HG02759 (cell line): Measurements from ENCODE around the gene CYP2S1.
"Not testable (repeated sequence)": the region's sequence is repeated elsewhere in the genome, so short reads cannot be mapped to it uniquely, and the experiment has no call there.

ENCODE experiments used
- ATAC-seq: cut with Tn5 transposase; IDR thresholded peaks from one replicate; pipeline ENCODE4 v1.9.1; 2021; ENCODE audit warnings: mild to moderate bottlenecking, moderate library complexity; ENCODE audit not compliant: unreplicated experiment

Gene CYP2S1

DNA sequence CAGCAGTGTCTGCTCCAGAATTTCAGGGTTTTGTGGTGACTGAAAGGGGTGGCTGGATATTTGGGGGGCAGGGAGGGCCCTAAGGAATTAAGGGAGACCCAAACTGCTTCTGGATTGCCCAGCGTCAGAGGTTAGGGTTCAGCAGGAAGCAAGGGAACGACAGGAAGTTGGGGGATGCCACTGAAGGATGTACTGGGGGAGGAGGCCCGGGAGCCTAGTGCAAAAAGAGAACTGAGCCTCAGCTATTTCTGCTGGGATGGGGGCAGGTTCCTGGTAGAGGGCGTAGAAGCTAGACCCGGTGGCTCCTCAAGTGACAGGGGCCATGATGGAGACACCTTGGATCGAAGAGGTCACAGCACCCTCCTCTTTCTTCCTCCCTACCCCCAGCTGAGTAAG, 1.1 kb downstream of the CYP2S1 start:
- ATAC-seq: no peak

DNA sequence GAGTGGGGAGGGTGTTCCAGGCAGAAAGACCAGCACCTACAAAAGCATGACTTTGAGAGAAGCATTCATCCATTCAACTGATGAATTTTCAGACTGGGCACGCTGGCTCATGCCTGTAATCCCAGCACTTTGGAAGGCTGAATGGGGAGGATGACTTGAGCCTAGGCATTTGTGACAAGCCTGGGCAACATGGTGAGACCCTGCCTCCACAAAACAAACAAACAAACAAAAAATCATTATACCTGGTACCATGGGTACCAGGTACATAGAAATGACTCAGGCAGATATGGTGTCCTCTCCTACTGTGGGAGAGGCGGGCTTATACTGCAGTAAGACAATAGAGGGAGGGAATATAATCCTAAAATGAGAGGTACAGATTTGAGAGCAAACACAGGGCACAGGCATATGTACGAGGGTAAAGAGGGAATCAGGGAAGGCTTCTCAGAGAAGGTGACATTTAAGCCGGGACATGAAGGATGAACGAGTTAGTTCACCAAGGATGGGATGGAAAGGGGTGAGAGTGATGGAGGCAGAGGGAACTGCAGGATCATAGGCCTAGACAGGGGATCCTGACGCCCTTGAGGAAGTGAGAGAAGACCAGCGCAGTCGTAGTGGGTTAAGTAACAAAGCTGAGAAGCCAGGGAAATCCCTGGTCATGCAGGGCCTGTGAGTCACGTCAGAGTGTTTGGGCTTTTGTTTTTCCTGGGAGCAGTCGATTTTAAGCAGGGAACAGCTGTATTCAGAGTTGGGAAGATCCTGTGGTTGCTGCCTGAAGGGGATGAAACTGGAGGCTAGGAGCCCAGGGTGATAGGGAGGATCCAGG, 2.9 kb downstream of the CYP2S1 start:
- ATAC-seq: no peak

DNA sequence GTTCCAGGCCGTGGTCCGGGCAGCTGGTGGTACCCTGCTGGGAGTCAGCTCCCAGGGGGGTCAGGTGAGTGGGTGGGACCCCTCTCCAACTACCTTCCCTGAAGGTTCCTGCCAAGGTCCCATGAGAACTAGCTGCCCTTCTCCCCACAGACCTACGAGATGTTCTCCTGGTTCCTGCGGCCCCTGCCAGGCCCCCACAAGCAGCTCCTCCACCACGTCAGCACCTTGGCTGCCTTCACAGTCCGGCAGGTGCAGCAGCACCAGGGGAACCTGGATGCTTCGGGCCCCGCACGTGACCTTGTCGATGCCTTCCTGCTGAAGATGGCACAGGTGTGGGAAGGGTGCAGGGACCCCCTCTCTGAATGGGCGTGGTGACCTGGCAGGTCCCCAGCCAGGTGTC, 5.5 kb downstream of the CYP2S1 start:
- ATAC-seq: no peak

DNA sequence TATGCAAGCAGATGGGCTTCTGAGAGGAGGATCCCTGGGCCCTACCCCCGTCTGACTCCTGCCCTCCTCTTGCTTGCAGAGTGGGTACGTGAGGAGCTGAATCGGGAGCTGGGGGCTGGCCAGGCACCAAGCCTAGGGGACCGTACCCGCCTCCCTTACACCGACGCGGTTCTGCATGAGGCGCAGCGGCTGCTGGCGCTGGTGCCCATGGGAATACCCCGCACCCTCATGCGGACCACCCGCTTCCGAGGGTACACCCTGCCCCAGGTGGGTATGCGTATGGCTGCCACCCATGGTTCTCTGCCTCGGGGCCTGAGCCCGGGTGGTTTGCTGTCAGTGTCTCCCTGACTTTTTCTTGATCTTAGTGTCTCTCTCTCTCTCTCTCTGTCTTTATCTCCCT, 10.4 kb downstream of the CYP2S1 start:
- ATAC-seq: no peak

DNA sequence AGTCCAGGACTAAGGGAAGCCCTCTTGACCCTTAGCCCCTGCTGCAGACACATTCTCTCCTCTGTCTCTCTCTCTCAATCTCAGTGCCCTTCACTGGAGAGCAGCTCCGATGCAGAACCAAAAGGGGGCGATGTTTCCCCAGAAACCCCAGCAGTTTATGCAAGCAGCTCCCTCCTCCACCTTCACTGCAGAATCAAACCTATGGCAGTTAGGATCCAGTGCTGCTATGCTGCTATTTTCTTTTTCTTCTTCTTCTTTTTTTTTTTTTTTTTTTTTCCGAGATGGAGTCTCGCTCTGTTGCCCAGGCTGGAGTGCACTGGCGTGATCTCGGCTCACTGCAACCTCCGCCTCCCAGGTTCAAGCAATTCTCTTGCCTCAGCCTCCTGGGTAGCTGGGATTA, 11.3 kb downstream of the CYP2S1 start:
- ATAC-seq: not testable (repeated sequence)

DNA sequence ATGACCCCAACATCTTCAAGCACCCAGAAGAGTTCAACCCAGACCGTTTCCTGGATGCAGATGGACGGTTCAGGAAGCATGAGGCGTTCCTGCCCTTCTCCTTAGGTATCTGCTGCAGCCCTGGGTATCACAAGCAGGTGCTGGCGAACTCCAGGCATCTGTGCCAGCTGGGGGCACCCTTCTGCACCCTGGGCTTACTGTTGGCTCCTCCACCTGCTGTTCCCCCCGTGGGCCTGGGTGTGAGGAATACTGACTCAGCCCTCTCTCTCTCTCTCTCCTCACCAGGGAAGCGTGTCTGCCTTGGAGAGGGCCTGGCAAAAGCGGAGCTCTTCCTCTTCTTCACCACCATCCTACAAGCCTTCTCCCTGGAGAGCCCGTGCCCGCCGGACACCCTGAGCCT, 13.0 kb downstream of the CYP2S1 start:
- no peak for ATAC-seq

DNA sequence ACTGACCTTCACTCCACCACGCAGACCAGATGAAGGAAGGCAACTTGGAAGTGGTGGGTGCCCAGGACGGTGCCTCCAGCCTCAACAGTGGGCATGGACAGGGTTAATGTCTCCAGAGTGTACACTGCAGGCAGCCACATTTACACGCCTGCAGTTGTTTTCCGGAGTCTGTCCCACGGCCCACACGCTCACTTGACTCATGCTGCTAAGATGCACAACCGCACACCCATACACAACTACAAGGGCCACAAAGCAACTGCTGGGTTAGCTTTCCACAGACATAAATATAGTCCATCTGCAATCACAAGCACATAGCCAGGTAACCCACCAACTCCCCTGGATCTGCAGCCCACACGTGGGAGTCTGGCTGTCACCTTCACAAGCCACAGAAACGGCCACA, 13.4 kb downstream of the CYP2S1 start:
- ATAC-seq: no peak

DNA sequence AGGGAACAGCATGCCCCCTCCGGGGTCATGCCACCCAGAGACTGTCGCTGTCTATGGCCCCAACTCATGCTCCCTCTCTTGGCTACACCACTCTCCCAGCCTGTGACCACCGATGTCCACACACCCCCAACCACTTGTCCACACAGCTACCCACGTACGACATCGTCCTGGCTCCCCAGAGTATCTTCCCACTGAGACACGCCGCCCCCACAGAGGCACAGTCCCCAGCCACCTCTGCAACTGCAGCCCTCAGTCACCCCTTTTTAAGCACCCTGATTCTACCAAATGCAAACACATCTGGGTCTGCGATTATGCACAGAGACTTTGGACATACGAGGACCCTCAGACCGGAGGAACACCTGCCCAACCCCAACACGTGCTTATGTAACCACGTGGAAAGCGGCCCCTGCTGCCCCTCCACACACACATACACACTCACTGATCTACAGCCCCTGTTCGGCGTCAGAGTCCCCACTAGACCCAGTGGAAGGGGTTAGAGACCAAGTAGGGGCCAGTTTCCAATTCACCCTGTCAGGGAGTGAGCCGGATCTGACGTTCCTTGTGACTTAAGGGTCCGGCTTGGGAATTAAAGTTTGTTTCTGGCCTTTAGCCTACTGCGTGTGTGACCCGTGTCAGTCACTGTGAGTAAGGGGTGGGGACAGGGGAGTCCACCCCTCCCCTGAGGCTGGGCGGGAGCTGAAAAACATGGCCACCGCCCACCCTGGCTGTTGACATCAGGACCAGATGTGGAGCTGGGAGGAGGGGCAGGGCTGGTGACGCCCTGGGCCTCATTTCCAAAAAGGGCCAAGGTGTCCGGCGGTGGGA, 14.1 kb downstream of the CYP2S1 start:
- ATAC-seq: no peak

DNA sequence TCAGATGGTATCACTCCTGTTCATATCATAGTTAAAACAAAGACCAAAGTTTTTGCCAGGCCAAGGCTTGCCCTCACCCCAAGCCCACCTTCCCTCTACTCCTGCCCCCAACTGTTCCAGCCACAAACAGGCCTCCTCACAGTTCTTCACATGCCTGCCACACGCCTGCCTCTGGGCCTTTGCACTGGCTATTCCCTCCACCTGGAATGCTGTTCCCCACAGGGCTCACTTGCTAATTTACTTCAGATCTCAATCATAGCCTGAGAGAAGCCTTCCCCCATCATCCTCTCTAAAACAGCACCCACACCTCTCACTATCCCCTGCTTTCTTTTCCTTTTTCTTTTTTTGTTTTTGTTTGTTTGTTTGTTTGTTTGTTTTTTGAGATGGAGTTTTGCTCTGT, 21.1 kb downstream of the CYP2S1 start:
- no peak for ATAC-seq

DNA sequence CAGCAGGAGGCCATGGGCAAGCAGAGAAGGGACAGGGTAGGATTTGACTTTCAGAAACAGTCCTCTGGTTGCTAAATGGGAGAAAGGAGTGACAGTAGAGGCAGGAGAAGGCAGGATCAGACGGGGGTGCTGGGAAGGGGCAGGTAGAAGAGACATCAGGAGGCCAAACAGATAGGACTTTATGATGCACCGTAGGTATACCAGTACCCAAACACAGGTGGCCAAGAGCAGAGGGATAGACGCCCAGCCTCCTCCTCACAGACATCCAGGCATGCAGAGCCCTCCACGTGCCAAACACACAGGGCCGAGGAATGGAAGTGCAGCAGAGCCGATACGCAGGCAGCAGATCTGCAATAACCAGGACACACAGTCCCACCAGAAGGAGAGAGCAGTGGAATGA, 24.7 kb downstream of the CYP2S1 start:
- ATAC-seq: no peak

DNA sequence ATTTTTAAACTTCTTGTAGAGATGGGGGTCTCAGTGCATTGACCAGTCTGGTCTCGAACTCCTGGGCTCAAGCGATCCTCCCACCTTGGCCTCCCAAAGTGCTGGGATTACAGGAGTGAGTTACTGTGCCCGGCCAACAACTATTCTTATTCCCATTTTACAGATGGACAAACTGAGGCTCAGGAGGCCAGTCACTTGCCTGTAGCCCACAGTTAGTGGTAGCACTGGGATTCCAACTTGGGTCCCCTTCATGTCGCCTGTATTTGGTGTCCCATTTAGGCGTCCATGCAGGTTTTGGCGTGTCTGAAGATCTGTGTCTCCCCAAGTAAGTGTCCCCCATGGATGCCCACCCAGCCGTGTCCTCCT, 25.2 kb downstream of the CYP2S1 start:
- ATAC-seq: no peak

DNA sequence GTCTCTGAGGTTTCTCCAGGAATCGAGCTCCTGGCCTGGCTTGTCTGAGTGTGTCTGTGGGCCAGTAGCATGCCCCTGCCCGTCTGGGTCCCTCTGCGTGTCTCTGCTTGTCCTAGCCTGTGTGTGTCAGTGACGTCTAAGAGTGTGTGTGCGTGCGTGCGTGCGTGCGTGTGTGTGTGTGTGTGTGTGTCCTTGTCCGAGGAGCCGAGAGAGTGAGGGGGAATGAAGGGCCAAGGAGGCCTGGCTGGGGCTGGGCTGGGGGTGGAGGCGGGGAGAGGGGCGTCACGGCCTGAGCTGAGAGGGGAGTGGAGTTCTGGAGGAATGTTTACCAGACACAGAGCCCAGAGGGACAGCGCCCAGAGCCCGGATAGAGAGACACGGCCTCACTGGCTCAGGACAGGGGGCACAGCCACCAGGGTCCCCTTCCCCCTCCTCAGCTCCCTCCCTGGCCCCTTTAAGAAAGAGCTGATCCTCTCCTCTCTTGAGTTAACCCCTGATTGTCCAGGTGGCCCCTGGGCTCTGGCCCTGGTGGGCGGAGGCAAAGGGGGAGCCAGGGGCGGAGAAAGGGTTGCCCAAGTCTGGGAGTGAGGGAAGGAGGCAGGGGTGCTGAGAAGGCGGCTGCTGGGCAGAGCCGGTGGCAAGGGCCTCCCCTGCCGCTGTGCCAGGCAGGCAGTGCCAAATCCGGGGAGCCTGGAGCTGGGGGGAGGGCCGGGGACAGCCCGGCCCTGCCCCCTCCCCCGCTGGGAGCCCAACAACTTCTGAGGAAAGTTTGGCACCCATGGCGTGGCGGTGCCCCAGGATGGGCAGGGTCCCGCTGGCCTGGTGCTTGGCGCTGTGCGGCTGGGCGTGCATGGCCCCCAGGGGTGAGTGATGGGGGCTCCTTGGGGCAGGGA, 25.8 kb downstream of the CYP2S1 start, which contains the start of gene AXL:
AXL (plus strand) TSS at position 609 of the 893 bp plus-strand sequence; CDS start at position 779, 170 bp downstream.
- no peak for ATAC-seq

DNA sequence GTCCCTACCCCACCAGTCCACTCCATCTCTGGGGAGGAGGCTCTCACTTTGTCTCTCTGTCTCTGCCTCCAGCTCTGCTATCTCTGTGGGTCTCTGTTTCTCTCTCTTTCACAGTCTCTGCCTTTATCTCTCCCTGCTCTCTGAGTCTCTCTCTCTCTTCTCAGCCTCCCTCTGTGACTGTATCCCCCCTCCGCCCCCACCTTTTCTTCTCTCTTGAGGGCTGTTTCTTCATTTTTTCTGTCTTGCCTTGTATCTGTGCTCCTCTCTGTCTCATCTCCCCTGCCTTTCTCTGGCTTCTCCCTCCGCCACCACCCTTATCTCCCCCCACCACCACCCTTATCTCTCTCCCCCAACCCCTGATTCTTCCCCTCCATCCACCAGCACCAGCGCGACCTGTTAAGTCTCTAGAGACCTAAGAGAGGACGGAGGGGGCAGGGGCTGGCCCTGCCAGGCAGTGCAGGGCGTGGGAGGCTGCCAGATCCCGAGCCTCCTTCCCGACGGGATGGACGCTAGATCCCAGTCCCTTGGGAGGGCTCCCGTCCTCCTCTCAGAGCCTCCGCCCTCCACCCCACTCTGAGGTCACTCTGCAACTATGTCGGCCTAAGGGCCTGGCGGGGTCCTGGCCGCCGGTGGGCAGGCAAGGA, 27.0 kb downstream of the CYP2S1 start:
- no peak for ATAC-seq

DNA sequence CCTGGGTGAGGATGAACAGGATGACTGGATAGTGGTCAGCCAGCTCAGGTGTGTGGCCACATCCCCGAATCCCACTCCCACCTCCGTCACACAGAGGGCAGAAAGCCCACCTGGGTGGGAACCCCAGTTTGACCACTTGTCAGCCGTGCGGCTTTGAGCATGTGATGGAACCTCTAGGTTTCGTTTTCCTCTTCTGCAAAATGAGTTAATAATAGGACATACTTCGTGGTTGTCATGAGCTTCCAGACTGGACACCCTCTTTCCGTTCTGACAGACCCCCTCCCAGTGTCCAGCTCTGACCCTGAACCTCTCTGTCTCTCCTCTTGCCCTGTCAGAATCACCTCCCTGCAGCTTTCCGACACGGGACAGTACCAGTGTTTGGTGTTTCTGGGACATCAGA, 27.8 kb downstream of the CYP2S1 start:
- ATAC-seq: no peak

DNA sequence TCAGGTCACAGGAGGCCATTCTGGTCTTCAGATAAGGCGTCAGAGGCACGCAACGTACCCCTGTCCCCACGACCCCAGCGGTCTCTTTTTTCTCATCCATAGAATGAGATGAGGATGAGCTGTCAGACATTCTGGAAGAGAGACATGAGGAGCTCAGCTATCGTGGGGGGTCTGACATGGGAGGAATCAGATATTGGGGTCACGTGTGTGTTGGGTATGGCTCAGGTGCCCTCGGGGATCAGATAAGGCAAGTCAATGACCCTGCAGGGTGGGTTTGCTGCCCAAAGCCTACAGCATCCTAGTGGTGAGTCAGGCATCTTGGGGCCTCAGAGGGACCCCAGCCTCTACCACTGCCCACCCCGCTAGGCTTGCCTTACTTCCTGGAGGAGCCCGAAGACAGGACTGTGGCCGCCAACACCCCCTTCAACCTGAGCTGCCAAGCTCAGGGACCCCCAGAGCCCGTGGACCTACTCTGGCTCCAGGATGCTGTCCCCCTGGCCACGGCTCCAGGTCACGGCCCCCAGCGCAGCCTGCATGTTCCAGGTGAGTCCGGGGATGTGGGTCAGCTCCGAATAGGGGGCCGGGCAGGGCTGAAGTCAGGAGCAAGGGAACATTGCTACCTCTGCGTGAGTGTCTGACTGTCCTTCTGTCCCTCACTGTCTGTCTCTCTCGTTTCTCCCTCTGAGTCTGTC, 28.6 kb downstream of the CYP2S1 start:
- ATAC-seq: no peak

DNA sequence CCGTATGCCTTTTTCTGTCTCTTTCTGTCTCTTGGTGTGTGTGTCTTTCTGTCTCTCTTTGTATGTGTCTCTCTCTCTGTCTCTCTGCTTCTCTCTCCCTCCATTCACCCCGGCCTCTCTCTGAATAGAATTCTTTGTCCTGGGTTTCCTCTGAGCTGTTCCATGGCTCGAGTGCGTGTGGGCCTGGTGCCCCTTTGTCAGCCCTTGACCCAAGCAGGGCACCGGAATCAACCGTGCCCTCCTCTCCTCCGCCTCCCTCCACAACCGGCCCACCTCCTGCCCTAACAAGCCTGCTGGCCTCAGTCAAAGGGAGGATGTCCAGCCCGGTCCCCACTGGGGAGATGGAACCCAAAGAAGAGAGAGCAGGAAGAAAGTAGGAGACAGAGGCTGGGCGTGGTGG, 29.2 kb downstream of the CYP2S1 start:
- ATAC-seq: no peak

DNA sequence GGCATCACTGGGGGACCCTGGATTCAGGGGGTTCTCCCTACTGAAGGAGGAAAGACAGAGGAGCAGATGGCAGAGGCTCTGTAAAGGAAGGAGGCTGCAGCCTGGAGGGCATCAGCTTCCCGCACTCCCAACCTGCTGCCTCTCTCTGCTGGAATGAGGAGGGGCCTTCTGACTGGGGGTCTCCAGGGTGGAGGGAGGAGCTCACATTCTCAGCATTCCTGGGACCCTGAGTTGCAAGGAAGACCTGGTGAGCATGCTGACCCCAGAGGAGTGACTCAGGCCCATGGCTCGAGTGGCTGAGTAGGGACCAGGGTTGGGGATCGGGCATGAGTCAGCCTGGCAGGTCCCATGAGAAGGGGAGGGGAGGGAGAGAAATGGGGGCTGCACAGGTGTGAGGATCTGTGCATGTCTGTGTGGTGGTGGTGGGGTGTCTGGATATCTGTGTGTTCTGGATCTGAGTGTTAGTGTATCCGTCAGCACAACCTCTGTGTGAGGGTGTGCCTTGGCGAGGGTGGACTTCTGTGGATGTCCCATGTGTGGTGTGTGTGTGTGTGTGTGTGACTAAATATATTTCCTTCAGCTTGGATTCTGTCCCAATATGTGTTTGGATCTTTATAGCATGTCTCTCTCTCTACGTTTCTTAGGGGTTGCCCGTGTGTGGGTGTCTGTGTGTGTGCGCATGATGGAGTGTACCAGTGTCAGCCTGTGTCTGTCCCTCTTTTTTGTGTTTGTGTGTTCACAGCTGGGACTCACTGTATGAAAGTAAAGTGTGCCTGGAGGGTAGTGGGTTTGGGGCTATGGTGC, 30.6 kb downstream of the CYP2S1 start:
- no peak for ATAC-seq

DNA sequence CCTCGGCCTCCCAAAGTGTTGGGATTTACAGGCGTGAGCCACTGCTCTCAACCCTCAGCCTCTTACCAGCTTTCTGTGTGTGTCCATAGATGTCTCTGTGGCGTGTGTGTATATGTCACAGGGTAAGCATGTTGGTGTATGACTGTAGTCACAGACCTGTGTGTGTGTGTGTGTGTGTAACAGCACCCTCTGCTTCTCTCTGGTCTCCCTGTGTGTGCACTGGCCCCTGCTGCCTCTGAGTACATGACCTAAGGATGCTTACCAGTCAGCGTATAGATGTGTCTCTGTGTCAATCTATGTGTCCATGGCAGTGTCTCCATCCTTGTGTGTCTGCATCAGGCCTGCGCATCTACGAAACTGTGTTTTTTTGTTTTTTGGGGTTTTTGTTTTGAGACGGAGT, 31.6 kb downstream of the CYP2S1 start:
- ATAC-seq: no peak
